Osteoblast (primary cell): ENCODE data around the gene SETD6. TPM values are rescaled to one million over a fixed set of nuclear protein-coding genes. Genes with fewer than 3 reads are reported as not detected.

Source experiments
- DNase-seq: peaks from one replicate; pipeline ENCODE4 v3.0.0; 2011; ENCODE audit warnings: low spot score, mixed read lengths; ENCODE audit not compliant: insufficient read length; ENCODE audit errors: missing footprints
- H2AFZ ChIP-seq: 2 replicates; pipeline ENCODE4 v1.6.0; 2011; ENCODE audit warnings: mild to moderate bottlenecking, low read length
- H3K27ac ChIP-seq: 2 replicates; pipeline ENCODE4 v1.5.1; 2011; ENCODE audit warnings: mild to moderate bottlenecking, low read depth, low read length, moderate library complexity
- H3K27me3 ChIP-seq: 2 replicates; pipeline ENCODE4 v1.6.0; 2012; ENCODE audit warnings: mild to moderate bottlenecking, control low read depth, inconsistent platforms, low read length, moderate library complexity; ENCODE audit not compliant: insufficient read depth
- H3K36me3 ChIP-seq: 2 replicates; pipeline ENCODE4 v1.5.1; 2011; ENCODE audit warnings: mild to moderate bottlenecking, low read length, control low read depth, moderate library complexity; ENCODE audit not compliant: insufficient read depth
- H3K4me1 ChIP-seq: 2 replicates; pipeline ENCODE4 v1.5.1; 2011; ENCODE audit warnings: mild to moderate bottlenecking, low read length, control low read depth, moderate library complexity; ENCODE audit not compliant: insufficient read depth
- H3K4me2 ChIP-seq: 2 replicates; pipeline ENCODE4 v1.6.0; 2011; ENCODE audit warnings: mild to moderate bottlenecking, low read length; ENCODE audit not compliant: insufficient read depth
- H3K4me3 ChIP-seq: fragments of 200-600 bp; sonication (generic); 3 replicates; pipeline ENCODE4 v1.5.1; 2012; ENCODE audit warnings: mild to moderate bottlenecking, low read length, inconsistent platforms; ENCODE audit not compliant: insufficient read depth
- H3K79me2 ChIP-seq: 2 replicates; pipeline ENCODE4 v1.6.0; 2012; ENCODE audit warnings: mild to moderate bottlenecking, low read length, control low read depth, inconsistent platforms; ENCODE audit not compliant: insufficient read depth
- H3K9me3 ChIP-seq: 2 replicates; pipeline ENCODE4 v1.5.1; 2011; ENCODE audit warnings: low read depth, low read length, control low read depth
- H4K20me1 ChIP-seq: 2 replicates; pipeline ENCODE4 v1.6.0; 2012; ENCODE audit warnings: mild to moderate bottlenecking, low read length, control low read depth; ENCODE audit not compliant: insufficient read depth
- total RNA-seq: library from RNA; depleted of rRNA; stranded (reverse); fragments of >200 nt; gene quantifications from 2 replicates; pipeline ENCODE4 v1.2.3, GENCODE V29; 2012
- TF ChIP-seq, protein P1 (sequence below): IDR thresholded peaks from 2 replicates; pipeline ENCODE4 v1.5.1; 2011; ENCODE audit warnings: mild to moderate bottlenecking, low read depth, low read length, moderate library complexity; ENCODE audit errors: extremely low read depth

The SETD6 gene
- total RNA-seq, 1 donor, result 12.3 TPM

GRCh38 chr16:58510776-58511628, 4.3 kb upstream of the SETD6 start:
- H3K4me3 ChIP-seq, result no peak overlapping the region
- H3K36me3 ChIP-seq, result no peaks in the 10 kb centered on the region
- no peaks in the 10 kb centered on the region for H3K27me3 ChIP-seq
- no peaks in the 10 kb centered on the region for H4K20me1 ChIP-seq
- H3K4me1 ChIP-seq, result peaks cover 8% of the 10 kb centered on the region
- DNase-seq, result no peak
- no peak overlapping the region for H3K27ac ChIP-seq
- H3K4me2 ChIP-seq, result no peak overlapping the region
- H2AFZ ChIP-seq, result no peak overlapping the region
- H3K79me2 ChIP-seq, result peaks cover 3% of the 10 kb centered on the region
- TF ChIP-seq, protein P1, sequence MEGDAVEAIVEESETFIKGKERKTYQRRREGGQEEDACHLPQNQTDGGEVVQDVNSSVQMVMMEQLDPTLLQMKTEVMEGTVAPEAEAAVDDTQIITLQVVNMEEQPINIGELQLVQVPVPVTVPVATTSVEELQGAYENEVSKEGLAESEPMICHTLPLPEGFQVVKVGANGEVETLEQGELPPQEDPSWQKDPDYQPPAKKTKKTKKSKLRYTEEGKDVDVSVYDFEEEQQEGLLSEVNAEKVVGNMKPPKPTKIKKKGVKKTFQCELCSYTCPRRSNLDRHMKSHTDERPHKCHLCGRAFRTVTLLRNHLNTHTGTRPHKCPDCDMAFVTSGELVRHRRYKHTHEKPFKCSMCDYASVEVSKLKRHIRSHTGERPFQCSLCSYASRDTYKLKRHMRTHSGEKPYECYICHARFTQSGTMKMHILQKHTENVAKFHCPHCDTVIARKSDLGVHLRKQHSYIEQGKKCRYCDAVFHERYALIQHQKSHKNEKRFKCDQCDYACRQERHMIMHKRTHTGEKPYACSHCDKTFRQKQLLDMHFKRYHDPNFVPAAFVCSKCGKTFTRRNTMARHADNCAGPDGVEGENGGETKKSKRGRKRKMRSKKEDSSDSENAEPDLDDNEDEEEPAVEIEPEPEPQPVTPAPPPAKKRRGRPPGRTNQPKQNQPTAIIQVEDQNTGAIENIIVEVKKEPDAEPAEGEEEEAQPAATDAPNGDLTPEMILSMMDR, result no peak
- H3K9me3 ChIP-seq, result no peaks in the 10 kb centered on the region

DNA sequence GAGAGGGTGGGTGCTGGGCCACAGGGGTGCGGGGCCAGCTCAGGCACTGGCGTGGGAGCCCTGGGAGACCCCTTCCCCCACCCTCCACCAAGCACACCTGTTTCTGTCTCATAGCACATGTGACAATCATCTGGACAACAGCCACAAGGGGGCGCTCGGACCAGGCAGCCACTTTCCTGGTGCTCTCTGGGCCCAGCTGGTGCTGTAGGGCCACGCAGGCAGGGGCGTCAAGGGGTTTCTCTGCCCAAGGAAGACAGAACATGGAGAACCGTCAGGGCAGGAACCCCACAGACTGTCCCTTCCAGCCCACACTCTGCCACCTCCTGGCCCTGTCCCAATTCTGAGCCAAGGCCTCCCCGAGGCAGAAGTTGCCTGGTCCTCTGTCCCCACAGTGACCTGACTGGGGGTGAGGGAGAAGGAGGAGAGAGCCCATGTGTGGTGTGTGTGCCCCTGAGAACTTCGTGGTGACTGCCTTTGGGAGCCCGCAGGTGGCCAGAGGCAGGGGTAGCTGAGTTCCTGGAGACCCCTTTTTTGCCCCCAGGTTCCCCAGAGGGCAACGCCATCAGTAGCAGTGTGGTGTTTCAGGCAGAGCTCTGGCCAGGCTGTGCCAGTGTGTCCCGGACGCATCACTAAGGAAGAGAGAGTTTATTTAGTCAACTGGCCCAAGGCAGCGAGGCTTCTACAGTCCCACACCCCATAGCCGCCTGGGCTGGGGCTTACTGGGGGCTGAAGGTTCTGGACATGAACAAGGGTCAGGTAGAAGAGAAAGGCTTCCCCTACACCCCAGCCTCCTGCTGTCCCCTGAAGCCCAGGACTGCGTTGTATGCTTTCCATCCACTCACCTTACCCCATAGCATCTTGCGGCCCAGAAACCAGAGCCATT, 3.1 kb upstream of the SETD6 start:
- no peak overlapping the region for H3K4me2 ChIP-seq
- peaks cover 6% of the 10 kb centered on the region for H4K20me1 ChIP-seq
- peaks cover 4% of the 10 kb centered on the region for H3K79me2 ChIP-seq
- DNase-seq, result peak; percentile 93
- H3K4me3 ChIP-seq, result no peak overlapping the region
- H3K27me3 ChIP-seq, result no peaks in the 10 kb centered on the region
- no peaks in the 10 kb centered on the region for H3K9me3 ChIP-seq
- TF ChIP-seq, protein P1, result peak; percentile 75
- peaks cover 5% of the 10 kb centered on the region for H3K36me3 ChIP-seq
- no peak overlapping the region for H2AFZ ChIP-seq
- H3K27ac ChIP-seq, result no peak overlapping the region
- H3K4me1 ChIP-seq, result peaks cover 8% of the 10 kb centered on the region

GRCh38 chr16:58513874-58514273, 1.4 kb upstream of the SETD6 start:
- H3K27ac ChIP-seq, result no peak overlapping the region
- TF ChIP-seq, protein P1, result no peak
- H3K4me3 ChIP-seq, result no peak overlapping the region
- H3K36me3 ChIP-seq, result peaks cover 13% of the 10 kb centered on the region
- peaks cover 8% of the 10 kb centered on the region for H3K4me1 ChIP-seq
- no peak overlapping the region for H2AFZ ChIP-seq
- peak; percentile 65 for DNase-seq
- peaks cover 10% of the 10 kb centered on the region for H4K20me1 ChIP-seq
- H3K27me3 ChIP-seq, result no peaks in the 10 kb centered on the region
- peaks cover 4% of the 10 kb centered on the region for H3K79me2 ChIP-seq
- no peaks in the 10 kb centered on the region for H3K9me3 ChIP-seq
- peak overlapping the region; percentile 91 for H3K4me2 ChIP-seq
